DND-41 (cell line): Measurements from ENCODE around the gene ZDHHC20.

Source experiments
- CTCF ChIP-seq: IDR thresholded peaks from 2 replicates; pipeline ENCODE4 v1.5.1; 2012; ENCODE audit warnings: borderline replicate concordance, low read length, moderate library complexity, mild to moderate bottlenecking; ENCODE audit not compliant: poor library complexity, severe bottlenecking; ENCODE audit errors: extremely low read depth
- EZH2 ChIP-seq: IDR thresholded peaks from 3 replicates; pipeline ENCODE4 v1.6.1; 2012; ENCODE audit warnings: borderline replicate concordance, low read depth, mild to moderate bottlenecking, moderate library complexity, low read length, inconsistent platforms; ENCODE audit not compliant: severe bottlenecking

- TF ChIP-seq CTCF, result no peak
- no peak for TF ChIP-seq EZH2
Observed at GRCh38 chr13:21328201-21328600, 130.9 kb downstream of the ZDHHC20 start.
